Ishikawa (cell line): ENCODE data around the gene AUTS2.

Source experiments
- CREB1 ChIP-seq: IDR thresholded peaks from 2 replicates; pipeline ENCODE4 v1.6.1; 2012; ENCODE audit warnings: low read depth
- EGR1 ChIP-seq: IDR thresholded peaks from 2 replicates; pipeline ENCODE4 v1.6.1; 2012
- EP300 ChIP-seq: IDR thresholded peaks from 2 replicates; pipeline ENCODE4 v1.6.1; 2012; ENCODE audit warnings: borderline replicate concordance
- FOXM1 ChIP-seq: IDR thresholded peaks from 2 replicates; pipeline ENCODE4 v1.6.1; 2012; ENCODE audit warnings: low read depth, borderline replicate concordance
- MAX ChIP-seq: IDR thresholded peaks from 2 replicates; pipeline ENCODE4 v1.6.1; 2012
- NFIC ChIP-seq: IDR thresholded peaks from 2 replicates; pipeline ENCODE4 v1.6.1; 2012
- RAD21 ChIP-seq: IDR thresholded peaks from 2 replicates; pipeline ENCODE4 v1.6.1; 2012; ENCODE audit warnings: low read depth
- REST ChIP-seq: IDR thresholded peaks from 2 replicates; pipeline ENCODE4 v1.6.1; 2012; ENCODE audit warnings: low read depth, mild to moderate bottlenecking
- TAF1 ChIP-seq: IDR thresholded peaks from 2 replicates; pipeline ENCODE4 v1.6.1; 2012; ENCODE audit warnings: low read depth, mild to moderate bottlenecking

- TF ChIP-seq FOXM1 (no peak), NFIC (no peak), EGR1 (no peak), TAF1 (no peak), RAD21 (no peak), REST (no peak), CREB1 (no peak), EP300 (no peak), MAX (no peak)
Measured at GRCh38 chr7:70053989-70054388, 455.7 kb downstream of the AUTS2 start.
